Endothelial cell of umbilical vein (primary cell): Measurements from ENCODE around the gene PKDREJ. TPM values are rescaled to one million over a fixed set of nuclear protein-coding genes. Genes with fewer than 3 reads are reported as not detected.

Experiments used
- BruUV-seq: library from RNA; stranded (reverse); fragments of 400-500 nt; replicated peaks from 2 replicates; lab custom pipeline; 2021; lab: Mats Ljungman, UMichigan
- CTCF ChIA-PET: fragments of 300-600, 350-600 bp; sonication (Branson Sonifier 250); formaldehyde crosslinking; loops from one replicate; lab custom pipeline; 2021; ENCODE audit warnings: antibody characterized with exemption, inconsistent platforms; lab: Charles Lee
- POLR2A ChIA-PET: fragments of 300-600, 350-600 bp; sonication (Branson Sonifier 250); formaldehyde crosslinking; loops from one replicate; lab custom pipeline; 2021; ENCODE audit warnings: antibody characterized with exemption, inconsistent platforms; lab: Charles Lee
- DNase-seq: peaks from one replicate; pipeline ENCODE4 v3.0.0-alpha.2; 2011; ENCODE audit warnings: low read depth, low spot score
- FAIRE-seq: peaks from 2 replicates; lab custom pipeline; 2011; peaks lifted over from hg19 to GRCh38; lab: Jason Lieb, UNC
- H2AFZ ChIP-seq: 2 replicates; pipeline ENCODE4 v1.6.0; 2012; ENCODE audit warnings: low read depth, low read length, control low read depth, inconsistent platforms
- H3K27ac ChIP-seq: 2 replicates; pipeline ENCODE4 v1.5.1; 2011; ENCODE audit warnings: low read depth, mild to moderate bottlenecking, control low read depth, low read length, moderate library complexity; ENCODE audit not compliant: insufficient read depth
- H3K27me3 ChIP-seq, 2 experiments: 2 replicates each; pipeline versions ENCODE4 v1.6.0 to v1.6.1; 2011; ENCODE audit warnings: low read length in 2 of 2, mixed read lengths in 1 of 2; ENCODE audit not compliant: control insufficient read depth in 2 of 2, insufficient read depth in 2 of 2
- H3K36me3 ChIP-seq, 2 experiments: 2 replicates in 1 of 2; 3 replicates in 1 of 2; pipeline ENCODE4 v1.5.1; 2011; ENCODE audit warnings: low read length in 2 of 2, mild to moderate bottlenecking in 1 of 2, moderate library complexity in 1 of 2; ENCODE audit not compliant: control insufficient read depth in 2 of 2, insufficient read depth in 2 of 2; ENCODE audit errors: extremely low read depth in 1 of 2
- H3K4me1 ChIP-seq: 3 replicates; pipeline ENCODE4 v1.5.1; 2011; ENCODE audit warnings: mild to moderate bottlenecking, low read length; ENCODE audit not compliant: control insufficient read depth, insufficient read depth; ENCODE audit errors: extremely low read depth
- H3K4me2 ChIP-seq: 2 replicates; pipeline ENCODE4 v1.6.1; 2011; ENCODE audit warnings: low read length, control low read depth, mixed read lengths; ENCODE audit not compliant: insufficient read depth
- H3K4me3 ChIP-seq, 3 experiments: fragments of 200-600 bp in 1 of 3; sonication (generic), shearing (Covaris generic) in 1 of 3; replicated peaks in 1 of 3; 2 replicates each; pipeline ENCODE4 v1.5.1; 2011 to 2016; ENCODE audit warnings: control low read depth in 3 of 3, low read length in 3 of 3, mild to moderate bottlenecking in 2 of 3, inconsistent platforms in 1 of 3, low read depth in 1 of 3, moderate library complexity in 1 of 3; ENCODE audit not compliant: insufficient read depth in 1 of 3
- H3K79me2 ChIP-seq: 2 replicates; pipeline ENCODE4 v1.6.0; 2012; ENCODE audit warnings: low read length, inconsistent platforms; ENCODE audit not compliant: control insufficient read depth, insufficient read depth
- H3K9ac ChIP-seq: replicated peaks from 2 replicates; pipeline ENCODE3; 2011; ENCODE audit warnings: low read length, control low read depth; ENCODE audit not compliant: insufficient read depth; ENCODE audit errors: extremely low read depth
- H3K9me1 ChIP-seq: replicated peaks from 3 replicates; pipeline ENCODE4 v1.6.0; 2011; ENCODE audit warnings: mild to moderate bottlenecking, low read length; ENCODE audit not compliant: control insufficient read depth, insufficient read depth; ENCODE audit errors: extremely low read depth
- H3K9me3 ChIP-seq: replicated peaks from 2 replicates; pipeline ENCODE4 v1.5.1; 2012; ENCODE audit warnings: low read length, inconsistent platforms; ENCODE audit not compliant: control insufficient read depth, insufficient read depth
- H4K20me1 ChIP-seq: replicated peaks from 2 replicates; pipeline ENCODE3; 2011; ENCODE audit warnings: mild to moderate bottlenecking, low read length; ENCODE audit not compliant: control insufficient read depth, insufficient read depth; ENCODE audit errors: extremely low read depth
- EZH2 ChIP-seq: IDR thresholded peaks from 2 replicates; pipeline ENCODE4 v1.6.1; 2012; ENCODE audit warnings: borderline replicate concordance, low read depth, mild to moderate bottlenecking, moderate library complexity, low read length, inconsistent platforms; ENCODE audit not compliant: severe bottlenecking
- FOS ChIP-seq: IDR thresholded peaks from 2 replicates; pipeline ENCODE4 v1.6.1; 2011; ENCODE audit warnings: mild to moderate bottlenecking, low read length, moderate library complexity, borderline replicate concordance; ENCODE audit not compliant: insufficient read depth
- GATA2 ChIP-seq: IDR thresholded peaks from 2 replicates; pipeline ENCODE4 v1.7.0; 2011; ENCODE audit warnings: low read depth, mild to moderate bottlenecking, moderate library complexity, mixed read lengths, low read length; ENCODE audit not compliant: insufficient read length, insufficient read depth
- JUN ChIP-seq: IDR thresholded peaks from 2 replicates; pipeline ENCODE4 v1.6.1; 2011; ENCODE audit warnings: borderline replicate concordance, low read depth; ENCODE audit not compliant: insufficient read length, insufficient read depth
- MYC ChIP-seq: IDR thresholded peaks from one replicate; pipeline ENCODE4 v1.6.1; 2011; ENCODE audit warnings: mild to moderate bottlenecking, low read depth, low read length
- POLR2A ChIP-seq: IDR thresholded peaks from 2 replicates; pipeline ENCODE4 v1.6.1; 2012; ENCODE audit warnings: low read depth, mild to moderate bottlenecking, control low read depth, low read length
- POLR2AphosphoS5 ChIP-seq: IDR thresholded peaks from 2 replicates; pipeline ENCODE4 v1.6.1; 2012; ENCODE audit warnings: low read depth, mild to moderate bottlenecking, control low read depth, low read length, moderate library complexity; ENCODE audit not compliant: insufficient read depth
- dilution Hi-C: fragments of 300-500 bp; cut with MboI; formaldehyde crosslinking; loops from one replicate; pipeline ENCODE4 v1.15.0; 2019; ENCODE audit warnings: low sequenced_read_pairs; ENCODE audit not compliant: extremely low pct_ligation_motif_present
- intact Hi-C: fragments of 100-400 bp; cut with micrococcal nuclease; formaldehyde crosslinking; loops from one replicate; pipeline ENCODE4 v1.10.0; 2022
- polyA plus RNA-seq, 4 experiments: library from polyadenylated mRNA; depleted of rRNA in 3 of 4; stranded (reverse) in 3 of 4; unstranded in 1 of 4; fragments of >200 nt; gene quantifications; 2 replicates each; pipeline versions ENCODE4 v1.2.1 to v1.2.3, GENCODE V29; 2011 to 2012; ENCODE audit warnings: missing spikeins in 1 of 4
- total RNA-seq: library from RNA; stranded (reverse); gene quantifications from 2 replicates; pipeline ENCODE4 v1.2.3, GENCODE V29; 2021
- TF ChIP-seq, protein P1 (sequence below): IDR thresholded peaks from 2 replicates; pipeline ENCODE4 v1.6.1; 2011; ENCODE audit not compliant: insufficient read depth, insufficient read length
- TF ChIP-seq, protein P2 (sequence below), 2 donors: IDR thresholded peaks; 1 replicate in 1 of 2; 2 replicates in 1 of 2; pipeline ENCODE4 v1.5.1; 2011; ENCODE audit warnings: low read length in 2 of 2, mild to moderate bottlenecking in 2 of 2, moderate library complexity in 2 of 2, control low read depth in 1 of 2, inconsistent platforms in 1 of 2, low read depth in 1 of 2; ENCODE audit not compliant: insufficient read depth in 1 of 2; ENCODE audit errors: extremely low read depth in 1 of 2

PKDREJ gene
- total and polyA plus RNA-seq, 2 donors (not counting 3 experiments of a cell fraction or from before 2014, with no cell fraction given): not detected

DNA sequence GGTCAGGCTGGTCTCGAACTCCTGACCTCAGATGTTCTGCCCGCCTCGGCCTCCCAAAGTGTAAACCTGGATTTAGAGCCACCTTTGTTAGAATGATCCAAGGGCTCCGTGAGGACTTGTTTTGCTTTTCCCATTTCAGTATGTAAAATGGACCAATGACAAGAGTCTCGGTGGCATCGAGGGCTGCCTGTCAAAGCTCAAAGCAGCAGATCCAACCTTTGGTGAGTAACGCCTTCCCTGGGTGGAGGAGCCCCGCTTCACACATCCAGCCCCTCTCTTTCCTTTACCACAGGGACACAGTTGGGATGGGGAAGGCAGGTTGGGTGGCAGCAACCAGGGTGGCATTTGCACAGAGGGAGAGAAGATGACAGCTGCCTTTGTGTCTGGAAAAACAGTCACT, 9.1 kb upstream of the PKDREJ start:
- ChIA-PET CTCF (interaction anchor here (1.1 kb wide), 1 partner anchor 9 kb away, joined by 3 read pairs; the partner anchor contains the start of gene PKDREJ), POLR2A (no interaction called here)
- intact Hi-C loops (no loop called here), dilution Hi-C loops (no loop called here)
- peaks cover 9% of the 10 kb centered on the region for H3K79me2 ChIP-seq
- TF ChIP-seq, protein P1, sequence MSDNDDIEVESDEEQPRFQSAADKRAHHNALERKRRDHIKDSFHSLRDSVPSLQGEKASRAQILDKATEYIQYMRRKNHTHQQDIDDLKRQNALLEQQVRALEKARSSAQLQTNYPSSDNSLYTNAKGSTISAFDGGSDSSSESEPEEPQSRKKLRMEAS: no peak
- no peak for TF ChIP-seq JUN
- TF ChIP-seq MYC: no peak
- no peak overlapping the region for H3K4me2 ChIP-seq
- FAIRE-seq (no peak), DNase-seq (no peak)
- no peaks in the 10 kb centered on the region for H3K9me3 ChIP-seq
- H4K20me1 ChIP-seq: no peaks in the 10 kb centered on the region
- H3K9me1 ChIP-seq: no peaks in the 10 kb centered on the region
- H3K4me1 ChIP-seq: peaks cover 20% of the 10 kb centered on the region
- peaks cover 4 to 19% of the 10 kb centered on the region in 2 experiments for H3K36me3 ChIP-seq
- H3K27ac ChIP-seq: no peak overlapping the region
- no peaks in the 10 kb centered on the region for H3K27me3 ChIP-seq
- H3K4me3 ChIP-seq: no peak overlapping the region
- BruUV-seq: no TSS peak
- H2AFZ ChIP-seq: no peak overlapping the region
- H3K9ac ChIP-seq: no peak overlapping the region

DNA sequence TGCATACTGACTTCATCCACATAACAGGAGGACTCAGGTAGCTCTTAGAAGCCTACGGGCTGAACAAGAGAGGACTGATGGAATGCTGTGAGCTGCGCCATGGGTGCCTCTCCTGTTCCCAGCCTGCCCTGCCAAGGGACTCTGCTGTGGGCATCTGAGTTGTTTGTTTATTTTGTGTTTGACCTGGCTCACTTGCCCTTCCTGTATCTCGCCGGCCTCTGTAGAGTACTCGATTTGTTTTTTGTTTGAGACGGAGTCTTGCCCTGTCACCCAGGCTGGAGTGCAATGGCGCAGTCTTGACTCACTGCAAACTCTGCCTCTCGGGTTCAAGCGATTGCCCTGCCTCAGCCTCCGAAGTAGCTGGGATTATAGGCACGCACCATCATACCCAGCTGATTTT, 6.4 kb upstream of the PKDREJ start:
- Histone ChIP-seq H3K79me2 (peaks cover 9% of the 10 kb centered on the region), H3K4me3 (no peak overlapping the region), H3K4me2 (peak overlapping the region; percentile 73), H3K9ac (no peak overlapping the region), H3K27me3 (no peaks in the 10 kb centered on the region), H3K9me3 (no peaks in the 10 kb centered on the region), H3K9me1 (no peaks in the 10 kb centered on the region), H3K4me1 (peaks cover 20% of the 10 kb centered on the region), H4K20me1 (no peaks in the 10 kb centered on the region), H3K36me3 (peaks cover 0 to 15% of the 10 kb centered on the region in 2 experiments), H3K27ac (no peak overlapping the region), H2AFZ (no peak overlapping the region)
- POLR2A ChIA-PET: no interaction called here
- dilution Hi-C loops: no loop called here
- intact Hi-C loops: loop anchor here (5.0 kb wide), 1 partner anchor 272 kb away; no protein-coding TSS in a partner anchor
- FAIRE-seq (peak; percentile 18), DNase-seq (peak; percentile 10)
- BruUV-seq: no TSS peak
- CTCF ChIA-PET: interaction anchor here (1.8 kb wide), 1 partner anchor 18 kb away, joined by 7 read pairs; no protein-coding TSS in a partner anchor
- TF ChIP-seq FOS: no peak
- TF ChIP-seq POLR2A: no peak
- TF ChIP-seq POLR2AphosphoS5: no peak
- TF ChIP-seq, protein P2, sequence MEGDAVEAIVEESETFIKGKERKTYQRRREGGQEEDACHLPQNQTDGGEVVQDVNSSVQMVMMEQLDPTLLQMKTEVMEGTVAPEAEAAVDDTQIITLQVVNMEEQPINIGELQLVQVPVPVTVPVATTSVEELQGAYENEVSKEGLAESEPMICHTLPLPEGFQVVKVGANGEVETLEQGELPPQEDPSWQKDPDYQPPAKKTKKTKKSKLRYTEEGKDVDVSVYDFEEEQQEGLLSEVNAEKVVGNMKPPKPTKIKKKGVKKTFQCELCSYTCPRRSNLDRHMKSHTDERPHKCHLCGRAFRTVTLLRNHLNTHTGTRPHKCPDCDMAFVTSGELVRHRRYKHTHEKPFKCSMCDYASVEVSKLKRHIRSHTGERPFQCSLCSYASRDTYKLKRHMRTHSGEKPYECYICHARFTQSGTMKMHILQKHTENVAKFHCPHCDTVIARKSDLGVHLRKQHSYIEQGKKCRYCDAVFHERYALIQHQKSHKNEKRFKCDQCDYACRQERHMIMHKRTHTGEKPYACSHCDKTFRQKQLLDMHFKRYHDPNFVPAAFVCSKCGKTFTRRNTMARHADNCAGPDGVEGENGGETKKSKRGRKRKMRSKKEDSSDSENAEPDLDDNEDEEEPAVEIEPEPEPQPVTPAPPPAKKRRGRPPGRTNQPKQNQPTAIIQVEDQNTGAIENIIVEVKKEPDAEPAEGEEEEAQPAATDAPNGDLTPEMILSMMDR (IDR thresholded peaks at IDR 0.05; ENCODE audit: extremely low read depth in 1 of 2, insufficient read depth in 1 of 2, low read depth in 1 of 2, low read length in 2 of 2): no peak
- no peak for TF ChIP-seq GATA2
- TF ChIP-seq, protein P1: no peak
- TF ChIP-seq EZH2: no peak
- TF ChIP-seq JUN: no peak
- TF ChIP-seq MYC: no peak
